Neuronal stem cell (in vitro differentiated cells): ENCODE results near the gene CPXM2.
"Not testable (repeated sequence)": the region's sequence is repeated elsewhere in the genome, so short reads cannot be mapped to it uniquely, and the experiment has no call there.

ENCODE experiments used
- DNase-seq: peaks from one replicate; pipeline ENCODE4 v3.0.0-alpha.2; 2013; ENCODE audit warnings: low spot score
- H2AFZ ChIP-seq: one replicate; pipeline ENCODE4 v1.6.1; 2013; ENCODE audit warnings: mild to moderate bottlenecking, low read length, inconsistent platforms
- H2AK5ac ChIP-seq: 2 replicates; pipeline ENCODE4 v1.6.1; 2013; ENCODE audit warnings: low read depth, mild to moderate bottlenecking, inconsistent platforms, low read length, moderate library complexity, mixed read lengths
- H2BK120ac ChIP-seq: 2 replicates; pipeline ENCODE4 v1.6.1; 2013; ENCODE audit warnings: low read depth, mild to moderate bottlenecking, inconsistent platforms, low read length, moderate library complexity, mixed read lengths
- H2BK12ac ChIP-seq: one replicate; pipeline ENCODE4 v1.6.1; 2013; ENCODE audit warnings: low read length, inconsistent platforms
- H2BK15ac ChIP-seq: 2 replicates; pipeline ENCODE4 v1.6.1; 2013; ENCODE audit warnings: mild to moderate bottlenecking, low read length, inconsistent platforms, mixed read lengths
- H2BK5ac ChIP-seq: one replicate; pipeline ENCODE4 v1.6.1; 2013; ENCODE audit warnings: inconsistent platforms, mild to moderate bottlenecking, low read length, moderate library complexity
- H3K14ac ChIP-seq: one replicate; pipeline ENCODE4 v1.6.1; 2013; ENCODE audit warnings: low read length, inconsistent platforms
- H3K18ac ChIP-seq: 2 replicates; pipeline ENCODE4 v1.6.1; 2013; ENCODE audit warnings: low read length, inconsistent platforms
- H3K23ac ChIP-seq: 2 replicates; pipeline ENCODE4 v1.6.1; 2013; ENCODE audit warnings: low read depth, mild to moderate bottlenecking, mixed read lengths, low read length, inconsistent platforms; ENCODE audit not compliant: poor library complexity
- H3K27ac ChIP-seq: replicated peaks from 3 replicates; pipeline ENCODE4 v1.5.1; 2013; ENCODE audit warnings: low read length, inconsistent platforms
- H3K27me3 ChIP-seq, 3 experiments: 2 replicates each; pipeline ENCODE4 v1.6.1; 2013; ENCODE audit warnings: low read length in 3 of 3, mild to moderate bottlenecking in 2 of 3, inconsistent platforms in 1 of 3, low read depth in 1 of 3, mixed read lengths in 1 of 3, moderate library complexity in 1 of 3; ENCODE audit not compliant: control insufficient read depth in 3 of 3, insufficient read depth in 3 of 3
- H3K36me3 ChIP-seq, 2 donors: replicated peaks in 1 of 2; 2 replicates each; pipeline ENCODE4 v1.6.1; 2013; ENCODE audit warnings: low read length in 2 of 2; ENCODE audit not compliant: control insufficient read depth in 2 of 2, insufficient read depth in 2 of 2
- H3K4ac ChIP-seq: 2 replicates; pipeline ENCODE4 v1.6.1; 2013; ENCODE audit warnings: inconsistent platforms, mild to moderate bottlenecking, low read length, moderate library complexity
- H3K4me1 ChIP-seq, 2 donors: 1 replicate in 1 of 2; 2 replicates in 1 of 2; pipeline ENCODE4 v1.6.1; 2013; ENCODE audit warnings: low read length in 2 of 2, low read depth in 1 of 2; ENCODE audit not compliant: control insufficient read depth in 2 of 2, insufficient read depth in 1 of 2
- H3K4me2 ChIP-seq: one replicate; pipeline ENCODE4 v1.6.1; 2013; ENCODE audit warnings: mild to moderate bottlenecking, low read length, inconsistent platforms; ENCODE audit not compliant: insufficient read depth, poor library complexity, severe bottlenecking
- H3K4me3 ChIP-seq, 2 donors: 2 replicates each; pipeline ENCODE4 v1.5.1; 2013; ENCODE audit warnings: low read length in 2 of 2, mild to moderate bottlenecking in 2 of 2, inconsistent platforms in 1 of 2, moderate library complexity in 1 of 2
- H3K79me1 ChIP-seq: one replicate; pipeline ENCODE4 v1.6.1; 2013; ENCODE audit warnings: low read depth, mild to moderate bottlenecking, inconsistent platforms, low read length, moderate library complexity
- H3K9ac ChIP-seq: one replicate; pipeline ENCODE4 v1.6.1; 2013; ENCODE audit warnings: mild to moderate bottlenecking, low read depth, low read length, inconsistent platforms; ENCODE audit not compliant: poor library complexity
- H3K9me3 ChIP-seq, 2 donors: replicated peaks in 1 of 2; 2 replicates each; pipeline versions ENCODE3 to v1.6.1; 2013; ENCODE audit warnings: low read length in 2 of 2, mild to moderate bottlenecking in 2 of 2, inconsistent platforms in 1 of 2, low read depth in 1 of 2, mixed read lengths in 1 of 2, moderate library complexity in 1 of 2; ENCODE audit not compliant: control insufficient read depth in 2 of 2, insufficient read depth in 1 of 2
- H4K8ac ChIP-seq: one replicate; pipeline ENCODE4 v1.6.1; 2013; ENCODE audit warnings: low read depth, mild to moderate bottlenecking, inconsistent platforms, low read length, moderate library complexity
- H4K91ac ChIP-seq: one replicate; pipeline ENCODE4 v1.6.1; 2013; ENCODE audit warnings: low read length, low read depth, mild to moderate bottlenecking, inconsistent platforms; ENCODE audit not compliant: poor library complexity
- WGBS, 2 donors: extraction: QIAGEN DNeasy Blood & Tissue Kit; methylation state at CpG; one replicate each; pipeline ENCODE4 v1.1.7; 2013; ENCODE audit warnings: missing lambda C conversion rate in 2 of 2, mixed read lengths in 1 of 2; ENCODE audit not compliant: insufficient read length in 2 of 2, insufficient replicate concordance in 1 of 2; ENCODE audit errors: extremely low coverage in 2 of 2; 5-methylcytosine and 5-hydroxymethylcytosine counted together

The CPXM2 gene

GRCh38 chr10:123736917-123737316 is 154.7 kb downstream of the CPXM2 start:
- H2BK15ac ChIP-seq, H3K4me1 ChIP-seq, H3K14ac ChIP-seq, DNase-seq, H3K27ac ChIP-seq, H3K36me3 ChIP-seq, H3K9me3 ChIP-seq, H3K79me1 ChIP-seq, H3K23ac ChIP-seq, H3K9ac ChIP-seq, H2BK120ac ChIP-seq, H3K4me3 ChIP-seq, H3K4ac ChIP-seq, H2AK5ac ChIP-seq, H4K91ac ChIP-seq, H2BK12ac ChIP-seq, H3K18ac ChIP-seq, H2BK5ac ChIP-seq, H4K8ac ChIP-seq, H2AFZ ChIP-seq, H3K4me2 ChIP-seq, H3K27me3 ChIP-seq: not testable (repeated sequence)
- WGBS, 2 donors: no CpG with 5 or more reads among the region's 4 CpGs

DNA sequence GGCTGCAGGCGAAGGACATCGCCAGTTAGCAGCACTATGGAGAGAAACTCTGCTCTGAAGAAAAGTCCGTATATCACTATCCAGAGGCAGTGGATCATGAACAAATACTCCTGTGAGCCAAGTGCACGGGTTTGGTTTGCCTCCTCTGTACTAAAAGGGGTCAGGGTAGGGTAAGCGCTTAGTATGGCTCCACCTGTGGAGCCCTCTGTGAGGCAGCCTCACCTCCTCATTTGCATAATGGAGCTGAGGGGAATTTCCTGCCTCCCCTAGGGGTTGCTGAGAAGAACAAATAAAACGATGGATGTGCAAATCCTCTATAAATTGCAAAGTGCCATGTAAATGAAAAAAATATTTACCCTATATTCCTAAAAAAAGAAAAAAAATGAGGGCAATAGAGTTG is 162.1 kb downstream of the CPXM2 start:
- no peaks in the 10 kb centered on the region for H3K79me1 ChIP-seq
- H3K14ac ChIP-seq: no peak overlapping the region
- H3K23ac ChIP-seq: no peak overlapping the region
- H2BK5ac ChIP-seq: no peak overlapping the region
- H3K4me2 ChIP-seq: no peak overlapping the region
- H3K9ac ChIP-seq: no peak overlapping the region
- H4K8ac ChIP-seq: no peak overlapping the region
- H3K27ac ChIP-seq: no peak overlapping the region
- DNase-seq: no peak
- no peak overlapping the region for H4K91ac ChIP-seq
- no peak overlapping the region for H2BK120ac ChIP-seq
- H3K4me1 ChIP-seq: peaks cover 0 to 10% of the 10 kb centered on the region in 2 donors
- no peak overlapping the region for H3K4ac ChIP-seq
- no peaks in the 10 kb centered on the region for H3K36me3 ChIP-seq
- H2AK5ac ChIP-seq: no peak overlapping the region
- no peak overlapping the region for H2BK12ac ChIP-seq
- no peak overlapping the region for H2AFZ ChIP-seq
- H3K18ac ChIP-seq: no peak overlapping the region
- no peak overlapping the region for H2BK15ac ChIP-seq
- no CpG with 5 or more reads among the region's 6 CpGs for WGBS, 2 donors
- H3K27me3 ChIP-seq: no peaks in the 10 kb centered on the region
- H3K4me3 ChIP-seq: no peak overlapping the region
- H3K9me3 ChIP-seq: peaks cover 0 to 4% of the 10 kb centered on the region in 2 donors

DNA sequence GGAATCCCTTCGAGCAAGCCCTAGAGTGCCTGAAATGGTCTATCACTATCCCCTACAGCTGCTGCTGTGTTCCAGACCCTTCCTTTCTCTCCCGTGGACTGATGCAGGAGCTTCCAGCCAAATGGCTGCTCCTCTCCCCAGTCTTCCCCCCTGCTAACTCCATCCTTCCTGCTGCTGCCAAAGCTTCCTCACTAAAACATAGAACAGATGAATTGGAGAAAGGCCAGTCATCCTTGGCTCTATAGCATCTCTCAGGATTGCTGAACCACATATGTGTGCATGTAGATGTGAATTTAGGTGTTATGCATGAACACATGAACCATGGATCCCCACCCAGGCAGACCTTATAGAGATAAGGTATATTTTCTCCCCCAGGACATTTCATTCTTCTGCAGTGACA is 164.8 kb downstream of the CPXM2 start:
- peaks cover 0 to 10% of the 10 kb centered on the region in 2 donors for H3K4me1 ChIP-seq
- H2BK15ac ChIP-seq: no peak overlapping the region
- H2BK120ac ChIP-seq: no peak overlapping the region
- no peak overlapping the region for H2AK5ac ChIP-seq
- H3K23ac ChIP-seq: no peak overlapping the region
- no peaks in the 10 kb centered on the region for H3K79me1 ChIP-seq
- H2AFZ ChIP-seq: no peak overlapping the region
- H3K4me2 ChIP-seq: no peak overlapping the region
- H2BK12ac ChIP-seq: no peak overlapping the region
- no peak overlapping the region for H3K9ac ChIP-seq
- no peak overlapping the region for H4K91ac ChIP-seq
- DNase-seq: no peak
- no peak overlapping the region for H3K4me3 ChIP-seq
- no peaks in the 10 kb centered on the region for H3K27me3 ChIP-seq
- no peaks in the 10 kb centered on the region for H3K36me3 ChIP-seq
- no peak overlapping the region for H3K14ac ChIP-seq
- H3K9me3 ChIP-seq: peaks cover 0 to 2% of the 10 kb centered on the region in 2 donors
- no peak overlapping the region for H3K18ac ChIP-seq
- H3K4ac ChIP-seq: no peak overlapping the region
- no peak overlapping the region for H4K8ac ChIP-seq
- no peak overlapping the region for H3K27ac ChIP-seq
- no CpG with 5 or more reads among the region's 2 CpGs for WGBS, 2 donors
- H2BK5ac ChIP-seq: no peak overlapping the region

GRCh38 chr10:123726381-123726780 is 165.2 kb downstream of the CPXM2 start:
- H3K4ac ChIP-seq: no peak overlapping the region
- no peak overlapping the region for H3K4me2 ChIP-seq
- H3K18ac ChIP-seq: no peak overlapping the region
- no peak overlapping the region for H2BK15ac ChIP-seq
- H3K27ac ChIP-seq: no peak overlapping the region
- H3K27me3 ChIP-seq: no peaks in the 10 kb centered on the region
- H3K4me1 ChIP-seq: peaks cover 0 to 10% of the 10 kb centered on the region in 2 donors
- no peaks in the 10 kb centered on the region for H3K79me1 ChIP-seq
- H3K14ac ChIP-seq: no peak overlapping the region
- H2AFZ ChIP-seq: no peak overlapping the region
- peaks cover 0 to 2% of the 10 kb centered on the region in 2 donors for H3K9me3 ChIP-seq
- no peak overlapping the region for H2BK12ac ChIP-seq
- no peaks in the 10 kb centered on the region for H3K36me3 ChIP-seq
- DNase-seq: no peak
- no peak overlapping the region for H4K8ac ChIP-seq
- no peak overlapping the region for H2BK120ac ChIP-seq
- H2AK5ac ChIP-seq: no peak overlapping the region
- H3K9ac ChIP-seq: no peak overlapping the region
- H3K4me3 ChIP-seq: no peak overlapping the region
- no peak overlapping the region for H4K91ac ChIP-seq
- H3K23ac ChIP-seq: no peak overlapping the region
- no peak overlapping the region for H2BK5ac ChIP-seq
- no CpG with 5 or more reads among the region's 3 CpGs for WGBS, 2 donors
